HepG2 (cell line): ENCODE results near the gene CFI. TPM values are rescaled to one million over a fixed set of nuclear protein-coding genes. Genes with fewer than 3 reads are reported as not detected.

Experiments used
- ATAC-seq: fragments of 200-7000 bp; cut with Tn5 transposase; 3 replicates; pipeline ENCODE4 v1.9.1; 2020; ENCODE audit warnings: mild to moderate bottlenecking, moderate library complexity
- BruUV-seq: library from RNA; stranded (reverse); fragments of 400-500 nt; replicated peaks from 2 replicates; lab custom pipeline; 2021; lab: Mats Ljungman, UMichigan
- CTCF ChIA-PET: fragments of 300-600 bp; formaldehyde crosslinking; extraction: SDS; loops from one replicate; lab custom pipeline; 2021; ENCODE audit warnings: low total read pairs, inconsistent platforms, low intra/inter-chr PET ratio; lab: Yijun Ruan, JAX
- POLR2A ChIA-PET: fragments of 350-600 bp; sonication (Branson Sonifier 250); formaldehyde crosslinking; loops from one replicate; lab custom pipeline; 2020; ENCODE audit warnings: antibody characterized with exemption, inconsistent platforms; lab: Yijun Ruan, JAX
- DNase-seq: peaks from one replicate; pipeline ENCODE4 v3.0.0-alpha.2; 2015; ENCODE audit warnings: low spot score
- FAIRE-seq: peaks from 3 replicates; lab custom pipeline; 2011; peaks lifted over from hg19 to GRCh38; lab: Jason Lieb, UNC
- H2AFZ ChIP-seq: one replicate; pipeline ENCODE4 v1.6.1; 2011; ENCODE audit warnings: low read length, inconsistent platforms
- H3K27ac ChIP-seq: fragments of 300-600 bp; 3 replicates; pipeline ENCODE4 v1.8.0; 2011; ENCODE audit warnings: mixed run types, mild to moderate bottlenecking, mixed read lengths, low read length, inconsistent platforms; ENCODE audit not compliant: insufficient read depth; ENCODE audit errors: extremely low read length
- H3K27me3 ChIP-seq, 2 experiments: fragments of 200-600 bp in 1 of 2; 2 replicates in 1 of 2; 3 replicates in 1 of 2; pipeline versions ENCODE4 v1.6.0 to v1.8.0; 2011; ENCODE audit warnings: low read length in 2 of 2, mild to moderate bottlenecking in 2 of 2, moderate library complexity in 2 of 2, inconsistent platforms in 1 of 2; ENCODE audit not compliant: insufficient read depth in 2 of 2, control insufficient read depth in 1 of 2
- H3K36me3 ChIP-seq, 2 experiments: fragments of 200-600 bp in 1 of 2; replicated peaks in 1 of 2; 2 replicates in 1 of 2; 3 replicates in 1 of 2; pipeline versions ENCODE4 v1.5.1 to v1.8.0; 2011; ENCODE audit warnings: low read length in 2 of 2, inconsistent platforms in 1 of 2; ENCODE audit not compliant: insufficient read depth in 2 of 2, control insufficient read depth in 1 of 2
- H3K4me1 ChIP-seq: 2 replicates; pipeline ENCODE4 v1.5.1; 2012; ENCODE audit warnings: low read length, inconsistent platforms; ENCODE audit not compliant: insufficient read depth
- H3K4me2 ChIP-seq: 2 replicates; pipeline ENCODE4 v1.6.0; 2011; ENCODE audit warnings: low read depth, low read length, inconsistent platforms
- H3K4me3 ChIP-seq, 3 experiments: fragments of 200-600 bp in 1 of 3; sonication (generic), shearing (Covaris generic) in 1 of 3; replicated peaks in 1 of 3; 2 replicates each; pipeline ENCODE4 v1.5.1; 2011 to 2016; ENCODE audit warnings: low read length in 3 of 3, inconsistent platforms in 2 of 3, low read depth in 2 of 3, mild to moderate bottlenecking in 2 of 3, control low read depth in 1 of 3, mixed read lengths in 1 of 3; ENCODE audit not compliant: insufficient read depth in 1 of 3
- H3K79me2 ChIP-seq: one replicate; pipeline ENCODE4 v1.6.1; 2011; ENCODE audit warnings: low read length, inconsistent platforms; ENCODE audit not compliant: insufficient read depth
- H3K9ac ChIP-seq: 2 replicates; pipeline ENCODE4 v1.6.0; 2011; ENCODE audit warnings: mild to moderate bottlenecking, low read depth, low read length, inconsistent platforms; ENCODE audit not compliant: insufficient read depth
- H3K9me3 ChIP-seq: 2 replicates; pipeline ENCODE4 v1.5.1; 2012; ENCODE audit warnings: mild to moderate bottlenecking, low read length
- H4K20me1 ChIP-seq: 2 replicates; pipeline ENCODE4 v1.6.0; 2011; ENCODE audit warnings: inconsistent platforms, mild to moderate bottlenecking, low read length, moderate library complexity; ENCODE audit not compliant: insufficient read depth
- CCAR2 ChIP-seq: fragments of 200-400 bp; formaldehyde crosslinking; optimal IDR thresholded peaks from 2 replicates; pipeline ENCODE3; 2018; ENCODE audit warnings: low read depth, mild to moderate bottlenecking, low read length, moderate library complexity
- KLF13 ChIP-seq: sonication (generic); formaldehyde crosslinking; IDR thresholded peaks from 2 replicates; pipeline ENCODE4 v1.4.0; 2020; ENCODE audit warnings: mild to moderate bottlenecking, missing genetic modification reagents
- MBNL3 ChIP-seq: fragments of 250-450 bp; sonication (Bioruptor Pico); conservative IDR thresholded peaks from 2 replicates; pipeline ENCODE4 v1.8.0; 2022; ENCODE audit warnings: mild to moderate bottlenecking, inconsistent platforms
- SAP130 ChIP-seq: IDR thresholded peaks from 2 replicates; pipeline ENCODE4 v1.6.1; 2016; ENCODE audit warnings: low read depth
- SP5 ChIP-seq: IDR thresholded peaks from 2 replicates; pipeline ENCODE4 v1.6.1; 2016; ENCODE audit warnings: low read depth, borderline replicate concordance
- ZNF331 ChIP-seq: sonication (generic); formaldehyde crosslinking; IDR thresholded peaks from 2 replicates; pipeline ENCODE4 v1.4.0; 2020; ENCODE audit warnings: missing genetic modification reagents
- ZNF709 ChIP-seq: sonication (generic); formaldehyde crosslinking; IDR thresholded peaks from 2 replicates; pipeline ENCODE4 v1.5.0; 2020; ENCODE audit warnings: mild to moderate bottlenecking, missing genetic modification reagents
- WGBS: methylation state at CpG from one replicate; pipeline ENCODE4 v1.1.6; 2017; ENCODE audit warnings: low lambda C conversion rate; 5-methylcytosine and 5-hydroxymethylcytosine counted together
- in situ Hi-C: cut with HindIII; loops from 2 replicates; pipeline ENCODE4 v1.10.0; 2017; ENCODE audit warnings: low pct_unique_long_range_greater_than_20kb; ENCODE audit not compliant: extremely low pct_ligation_motif_present
- intact Hi-C: fragments of 100-400 bp; cut with micrococcal nuclease; formaldehyde crosslinking; loops from one replicate; pipeline ENCODE4 v1.10.0; 2022; ENCODE audit not compliant: unreplicated experiment
- polyA plus RNA-seq, 8 experiments: library from polyadenylated mRNA; depleted of rRNA in 3 of 8; stranded (reverse) in 7 of 8; unstranded in 1 of 8; fragments of >200 nt; fragmentation: Illumina TruSeq in 4 of 8; extraction: Trizol in 4 of 8; gene quantifications; 2 replicates each; pipeline versions ENCODE4 v1.2.1 to v1.2.3, GENCODE V29; 2011 to 2016; ENCODE audit warnings: low read depth in 4 of 8, missing spikeins in 1 of 8, mixed read lengths in 1 of 8; ENCODE audit not compliant: insufficient read depth in 1 of 8
- total RNA-seq, 5 experiments: library from RNA; depleted of rRNA; stranded (reverse); fragments of >200 nt; fragmentation: Illumina TruSeq; extraction: Trizol; gene quantifications; 2 replicates each; pipeline ENCODE4 v1.2.3, GENCODE V29; 2016; ENCODE audit warnings: low read depth in 1 of 5
- TF ChIP-seq, protein P1 (sequence below): sonication (generic); formaldehyde crosslinking; IDR thresholded peaks from 2 replicates; pipeline ENCODE4 v1.4.0; 2020; ENCODE audit warnings: mild to moderate bottlenecking, missing genetic modification reagents

The CFI gene
- total and polyA plus RNA-seq, 2 of the 13 experiments (the other 11 are each of a cell fraction or from before 2014, with no cell fraction given) = 284 to 337 TPM

GRCh38 chr4:109735566-109736365 lies 66.0 kb downstream of the CFI start:
- Histone ChIP-seq H3K79me2 (no peaks in the 10 kb centered on the region), H2AFZ (no peak overlapping the region), H3K9ac (no peak overlapping the region), H3K4me3 (no peak overlapping the region), H4K20me1 (no peaks in the 10 kb centered on the region), H3K4me2 (no peak overlapping the region), H3K27ac (no peak overlapping the region), H3K4me1 (no peaks in the 10 kb centered on the region), H3K36me3 (peaks cover 0 to 2% of the 10 kb centered on the region in 2 experiments; a peak in 2 of 5 replicates), H3K27me3 (no peaks in the 10 kb centered on the region), H3K9me3 (no peaks in the 10 kb centered on the region)
- DNase-seq (no peak), ATAC-seq (no peak), FAIRE-seq (no peak)
- WGBS = 92% methylated on average over 7 of the region's 7 CpGs
- TF ChIP-seq SP5 (CRISPR knock-in tag) (no peak), MBNL3 (CRISPR knock-in tag) (no peak), KLF13 (CRISPR knock-in tag) (no peak)
- ChIA-PET POLR2A (no interaction called here), CTCF (no interaction called here)
- in situ Hi-C loops = no loop called here
- no TSS peak for BruUV-seq
- intact Hi-C loops = no loop called here

DNA sequence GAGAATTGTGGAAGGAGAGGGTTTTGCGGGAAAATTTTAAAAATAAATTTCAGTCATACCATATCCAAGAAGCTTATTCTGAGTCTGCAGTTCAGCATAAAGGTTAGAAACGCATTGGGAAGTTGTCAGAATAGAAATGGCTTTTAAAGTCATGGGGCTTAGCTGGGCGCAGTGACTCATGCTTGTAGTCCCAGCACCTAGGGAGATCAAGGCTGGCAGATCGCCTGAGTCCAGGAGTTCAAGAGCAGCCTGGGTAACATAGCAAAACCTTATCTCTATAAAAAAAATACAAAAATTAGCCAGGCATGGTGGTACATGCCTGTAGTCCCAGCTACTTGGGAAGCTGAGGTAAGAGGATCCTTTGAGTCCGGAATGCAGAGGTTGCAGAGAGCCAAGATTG lies 68.1 kb downstream of the CFI start:
- no peak overlapping the region for H2AFZ ChIP-seq
- no peaks in the 10 kb centered on the region for H3K79me2 ChIP-seq
- H3K4me1 ChIP-seq = no peaks in the 10 kb centered on the region
- no peaks in the 10 kb centered on the region; a peak in 2 of 5 replicates for H3K27me3 ChIP-seq
- TF ChIP-seq ZNF331 (CRISPR knock-in tag) (no peak), ZNF709 (CRISPR knock-in tag) (no peak), CCAR2 (no peak), SAP130 (no peak)
- TF ChIP-seq, protein P1, sequence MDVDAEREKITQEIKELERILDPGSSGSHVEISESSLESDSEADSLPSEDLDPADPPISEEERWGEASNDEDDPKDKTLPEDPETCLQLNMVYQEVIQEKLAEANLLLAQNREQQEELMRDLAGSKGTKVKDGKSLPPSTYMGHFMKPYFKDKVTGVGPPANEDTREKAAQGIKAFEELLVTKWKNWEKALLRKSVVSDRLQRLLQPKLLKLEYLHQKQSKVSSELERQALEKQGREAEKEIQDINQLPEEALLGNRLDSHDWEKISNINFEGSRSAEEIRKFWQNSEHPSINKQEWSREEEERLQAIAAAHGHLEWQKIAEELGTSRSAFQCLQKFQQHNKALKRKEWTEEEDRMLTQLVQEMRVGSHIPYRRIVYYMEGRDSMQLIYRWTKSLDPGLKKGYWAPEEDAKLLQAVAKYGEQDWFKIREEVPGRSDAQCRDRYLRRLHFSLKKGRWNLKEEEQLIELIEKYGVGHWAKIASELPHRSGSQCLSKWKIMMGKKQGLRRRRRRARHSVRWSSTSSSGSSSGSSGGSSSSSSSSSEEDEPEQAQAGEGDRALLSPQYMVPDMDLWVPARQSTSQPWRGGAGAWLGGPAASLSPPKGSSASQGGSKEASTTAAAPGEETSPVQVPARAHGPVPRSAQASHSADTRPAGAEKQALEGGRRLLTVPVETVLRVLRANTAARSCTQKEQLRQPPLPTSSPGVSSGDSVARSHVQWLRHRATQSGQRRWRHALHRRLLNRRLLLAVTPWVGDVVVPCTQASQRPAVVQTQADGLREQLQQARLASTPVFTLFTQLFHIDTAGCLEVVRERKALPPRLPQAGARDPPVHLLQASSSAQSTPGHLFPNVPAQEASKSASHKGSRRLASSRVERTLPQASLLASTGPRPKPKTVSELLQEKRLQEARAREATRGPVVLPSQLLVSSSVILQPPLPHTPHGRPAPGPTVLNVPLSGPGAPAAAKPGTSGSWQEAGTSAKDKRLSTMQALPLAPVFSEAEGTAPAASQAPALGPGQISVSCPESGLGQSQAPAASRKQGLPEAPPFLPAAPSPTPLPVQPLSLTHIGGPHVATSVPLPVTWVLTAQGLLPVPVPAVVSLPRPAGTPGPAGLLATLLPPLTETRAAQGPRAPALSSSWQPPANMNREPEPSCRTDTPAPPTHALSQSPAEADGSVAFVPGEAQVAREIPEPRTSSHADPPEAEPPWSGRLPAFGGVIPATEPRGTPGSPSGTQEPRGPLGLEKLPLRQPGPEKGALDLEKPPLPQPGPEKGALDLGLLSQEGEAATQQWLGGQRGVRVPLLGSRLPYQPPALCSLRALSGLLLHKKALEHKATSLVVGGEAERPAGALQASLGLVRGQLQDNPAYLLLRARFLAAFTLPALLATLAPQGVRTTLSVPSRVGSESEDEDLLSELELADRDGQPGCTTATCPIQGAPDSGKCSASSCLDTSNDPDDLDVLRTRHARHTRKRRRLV (CRISPR knock-in tag) = no peak
- no peaks in the 10 kb centered on the region for H4K20me1 ChIP-seq
- no peak overlapping the region for H3K9ac ChIP-seq
- H3K4me2 ChIP-seq = no peak overlapping the region
- POLR2A ChIA-PET = no interaction called here
- H3K36me3 ChIP-seq = no peaks in the 10 kb centered on the region; a peak in 1 of 5 replicates
- intact Hi-C loops = no loop called here
- CTCF ChIA-PET = no interaction called here
- DNase-seq (no peak), FAIRE-seq (no peak), ATAC-seq (no peak)
- no peak overlapping the region for H3K4me3 ChIP-seq
- BruUV-seq = no TSS peak
- in situ Hi-C loops = no loop called here
- no peaks in the 10 kb centered on the region for H3K9me3 ChIP-seq
- no peak overlapping the region for H3K27ac ChIP-seq
- WGBS = 98% methylated on average over 5 of the region's 5 CpGs
